ENCODE results near the gene JARID2. TPM values are rescaled to one million over a fixed set of nuclear protein-coding genes. Genes with fewer than 3 reads are reported as not detected.

JARID2 gene
- total and polyA plus RNA-seq, 10 of the 15 experiments (the other 5 are each of a cell fraction or from before 2014, with no cell fraction given): 4.2 to 21.6 (median 11.7) TPM

DNA sequence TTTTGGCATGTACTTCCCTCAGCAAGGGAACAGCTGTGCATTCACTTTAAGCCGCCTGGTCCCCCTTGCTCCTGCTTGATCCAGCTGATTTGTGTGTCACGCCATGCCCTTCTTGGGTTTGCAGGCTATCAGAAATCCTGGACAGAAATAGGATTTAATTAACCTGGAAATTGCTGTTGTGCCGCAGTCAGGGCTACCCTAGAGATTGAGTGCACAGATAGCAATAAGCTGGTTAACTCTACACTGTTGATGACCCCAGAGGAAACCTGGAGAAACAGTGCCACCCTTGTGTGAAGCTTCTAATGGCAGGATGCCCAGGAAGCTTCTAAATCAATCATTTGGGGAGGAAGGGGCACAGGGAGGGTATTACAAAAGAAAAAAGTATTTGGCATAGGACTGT, 199.0 kb downstream of the JARID2 start:
- Histone ChIP-seq H3K4me2 (ENCODE audit: control insufficient read depth, insufficient read depth) (no peak overlapping the region), H3K79me2 (ENCODE audit: control insufficient read depth, insufficient read depth, low read length) (peaks cover 71% of the 10 kb centered on the region), H3K9ac (ENCODE audit: control insufficient read depth, insufficient read depth, low read length) (no peak overlapping the region), H4K20me1 (ENCODE audit: control insufficient read depth, insufficient read depth) (no peaks in the 10 kb centered on the region), H3K4me1 (ENCODE audit: control insufficient read depth, insufficient read depth, low read length) (peaks cover 5% of the 10 kb centered on the region), H3K27ac (ENCODE audit: control insufficient read depth, insufficient read depth) (no peak overlapping the region), H3K9me3 (replicated peaks; ENCODE audit: control insufficient read depth, insufficient read depth, low read length) (no peaks in the 10 kb centered on the region), H3K27me3 (replicated peaks in 1 of 2; ENCODE audit: control insufficient read depth in 2 of 2, insufficient read depth in 2 of 2, low read length in 1 of 2) (no peaks in the 10 kb centered on the region), H3K36me3 (ENCODE audit: control insufficient read depth in 2 of 2, insufficient read depth in 2 of 2, low read length in 1 of 2) (peaks cover 1 to 3% of the 10 kb centered on the region in 2 experiments; a peak in 2 of 4 replicates), H3K4me3 (no peak overlapping the region), H2AFZ (ENCODE audit: control insufficient read depth, low read depth, low read length) (no peak overlapping the region)
- WGBS (ENCODE audit: insufficient coverage, insufficient replicate concordance, low lambda C conversion rate, missing lambda C conversion rate): 100% methylated on average over 3 of the region's 3 CpGs
- SMC1A ChIA-PET (ENCODE audit: uncharacterized antibody, unreplicated experiment): interaction anchor here (0.9 to 15.4 kb wide), 11 partner anchors 9 to 395 kb away, joined by 3 to 143 read pairs (median 4); no protein-coding TSS in a partner anchor
- intact Hi-C loops (cut with micrococcal nuclease; ENCODE audit: unreplicated experiment) (loop anchor here (5.0 kb wide), 3 partner anchors 53 to 198 kb away; partner anchors contain the start of gene JARID2), in situ Hi-C loops (cut with MboI) (no loop called here)
- DNase-seq (ENCODE audit: low read depth, low spot score): no peak
- no TSS peak for BruUV-seq (replicated peaks)
- POLR2A ChIA-PET: interaction anchor here (1.1 to 2.2 kb wide), 2 partner anchors 12 to 31 kb away, joined by 3 to 8 read pairs; no protein-coding TSS in a partner anchor
- RAD21 ChIA-PET (ENCODE audit: unreplicated experiment): interaction anchor here (0.6 to 1.8 kb wide), 8 partner anchors 10 to 192 kb away, joined by 3 to 8 read pairs (median 4); no protein-coding TSS in a partner anchor
- ATAC-seq: peak; percentile 34; the same call in 2 of the 3 replicates
- no peak for FAIRE-seq
- TF ChIP-seq RAD21 (IDR thresholded peaks at IDR 0.05; ENCODE audit: insufficient read depth, low read depth, low read length) (peak; percentile 40), BHLHE40 (IDR thresholded peaks at IDR 0.05; ENCODE audit: borderline replicate concordance in 1 of 2, low read depth in 2 of 2, low read length in 1 of 2) (no peak), PAX8 (IDR thresholded peaks at IDR 0.05) (no peak), JUNB (IDR thresholded peaks at IDR 0.05) (no peak)
- TF ChIP-seq, protein P1, sequence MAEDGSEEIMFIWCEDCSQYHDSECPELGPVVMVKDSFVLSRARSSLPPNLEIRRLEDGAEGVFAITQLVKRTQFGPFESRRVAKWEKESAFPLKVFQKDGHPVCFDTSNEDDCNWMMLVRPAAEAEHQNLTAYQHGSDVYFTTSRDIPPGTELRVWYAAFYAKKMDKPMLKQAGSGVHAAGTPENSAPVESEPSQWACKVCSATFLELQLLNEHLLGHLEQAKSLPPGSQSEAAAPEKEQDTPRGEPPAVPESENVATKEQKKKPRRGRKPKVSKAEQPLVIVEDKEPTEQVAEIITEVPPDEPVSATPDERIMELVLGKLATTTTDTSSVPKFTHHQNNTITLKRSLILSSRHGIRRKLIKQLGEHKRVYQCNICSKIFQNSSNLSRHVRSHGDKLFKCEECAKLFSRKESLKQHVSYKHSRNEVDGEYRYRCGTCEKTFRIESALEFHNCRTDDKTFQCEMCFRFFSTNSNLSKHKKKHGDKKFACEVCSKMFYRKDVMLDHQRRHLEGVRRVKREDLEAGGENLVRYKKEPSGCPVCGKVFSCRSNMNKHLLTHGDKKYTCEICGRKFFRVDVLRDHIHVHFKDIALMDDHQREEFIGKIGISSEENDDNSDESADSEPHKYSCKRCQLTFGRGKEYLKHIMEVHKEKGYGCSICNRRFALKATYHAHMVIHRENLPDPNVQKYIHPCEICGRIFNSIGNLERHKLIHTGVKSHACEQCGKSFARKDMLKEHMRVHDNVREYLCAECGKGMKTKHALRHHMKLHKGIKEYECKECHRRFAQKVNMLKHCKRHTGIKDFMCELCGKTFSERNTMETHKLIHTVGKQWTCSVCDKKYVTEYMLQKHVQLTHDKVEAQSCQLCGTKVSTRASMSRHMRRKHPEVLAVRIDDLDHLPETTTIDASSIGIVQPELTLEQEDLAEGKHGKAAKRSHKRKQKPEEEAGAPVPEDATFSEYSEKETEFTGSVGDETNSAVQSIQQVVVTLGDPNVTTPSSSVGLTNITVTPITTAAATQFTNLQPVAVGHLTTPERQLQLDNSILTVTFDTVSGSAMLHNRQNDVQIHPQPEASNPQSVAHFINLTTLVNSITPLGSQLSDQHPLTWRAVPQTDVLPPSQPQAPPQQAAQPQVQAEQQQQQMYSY (CRISPR knock-in tag; IDR thresholded peaks at IDR 0.05): no peak
- TF ChIP-seq, protein P2, sequence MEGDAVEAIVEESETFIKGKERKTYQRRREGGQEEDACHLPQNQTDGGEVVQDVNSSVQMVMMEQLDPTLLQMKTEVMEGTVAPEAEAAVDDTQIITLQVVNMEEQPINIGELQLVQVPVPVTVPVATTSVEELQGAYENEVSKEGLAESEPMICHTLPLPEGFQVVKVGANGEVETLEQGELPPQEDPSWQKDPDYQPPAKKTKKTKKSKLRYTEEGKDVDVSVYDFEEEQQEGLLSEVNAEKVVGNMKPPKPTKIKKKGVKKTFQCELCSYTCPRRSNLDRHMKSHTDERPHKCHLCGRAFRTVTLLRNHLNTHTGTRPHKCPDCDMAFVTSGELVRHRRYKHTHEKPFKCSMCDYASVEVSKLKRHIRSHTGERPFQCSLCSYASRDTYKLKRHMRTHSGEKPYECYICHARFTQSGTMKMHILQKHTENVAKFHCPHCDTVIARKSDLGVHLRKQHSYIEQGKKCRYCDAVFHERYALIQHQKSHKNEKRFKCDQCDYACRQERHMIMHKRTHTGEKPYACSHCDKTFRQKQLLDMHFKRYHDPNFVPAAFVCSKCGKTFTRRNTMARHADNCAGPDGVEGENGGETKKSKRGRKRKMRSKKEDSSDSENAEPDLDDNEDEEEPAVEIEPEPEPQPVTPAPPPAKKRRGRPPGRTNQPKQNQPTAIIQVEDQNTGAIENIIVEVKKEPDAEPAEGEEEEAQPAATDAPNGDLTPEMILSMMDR (IDR thresholded peaks at IDR 0.05 in 2 of 3, conservative IDR thresholded peaks at IDR 0.05 in 1 of 3; ENCODE audit: control insufficient read depth in 2 of 3, extremely low read depth in 1 of 3, insufficient read depth in 1 of 3, low read depth in 3 of 3, low read length in 3 of 3): peak in 1 of 3 experiments; percentile 20; a peak in 1 of 6 replicates
- CTCF ChIA-PET: interaction anchor here (0.6 to 3.0 kb wide), 12 partner anchors 12 to 195 kb away, joined by 3 to 17 read pairs (median 3); no protein-coding TSS in a partner anchor
